Measurements from ENCODE around the gene ATXN1.
"Not testable (repeated sequence)": the region's sequence is repeated elsewhere in the genome, so short reads cannot be mapped to it uniquely, and the experiment has no call there.

Gene ATXN1

GRCh38 chr6:16471910-16472297, 289.4 kb downstream of the ATXN1 start:
- no peak for DNase-seq (ENCODE audit: extremely low read depth, low read depth)
- TF ChIP-seq CTCF (IDR thresholded peaks at IDR 0.05; ENCODE audit: low read depth, low read length, missing control alignments): no peak
- no peak overlapping the region for H3K4me3 ChIP-seq (replicated peaks; ENCODE audit: low read depth, low read length)

- TF ChIP-seq CTCF (IDR thresholded peaks at IDR 0.05; ENCODE audit: low read depth, low read length, missing control alignments): no peak
- DNase-seq (ENCODE audit: extremely low read depth, low read depth): no peak
- H3K4me3 ChIP-seq (replicated peaks; ENCODE audit: low read depth, low read length): no peak overlapping the region
Measured at GRCh38 chr6:16471222-16471909, 289.9 kb downstream of the ATXN1 start.

- H3K4me3 ChIP-seq (replicated peaks; ENCODE audit: low read depth, low read length): no peak overlapping the region
- TF ChIP-seq CTCF (IDR thresholded peaks at IDR 0.05; ENCODE audit: low read depth, low read length, missing control alignments): no peak
- DNase-seq (ENCODE audit: extremely low read depth, low read depth): no peak
Measured at GRCh38 chr6:16470502-16471221, 290.6 kb downstream of the ATXN1 start.

- H3K4me3 ChIP-seq (replicated peaks; ENCODE audit: low read depth, low read length): no peak overlapping the region
- DNase-seq (ENCODE audit: extremely low read depth, low read depth): no peak
- no peak for TF ChIP-seq CTCF (IDR thresholded peaks at IDR 0.05; ENCODE audit: low read depth, low read length, missing control alignments)
Measured at GRCh38 chr6:16468991-16469615, 292.2 kb downstream of the ATXN1 start.

DNA sequence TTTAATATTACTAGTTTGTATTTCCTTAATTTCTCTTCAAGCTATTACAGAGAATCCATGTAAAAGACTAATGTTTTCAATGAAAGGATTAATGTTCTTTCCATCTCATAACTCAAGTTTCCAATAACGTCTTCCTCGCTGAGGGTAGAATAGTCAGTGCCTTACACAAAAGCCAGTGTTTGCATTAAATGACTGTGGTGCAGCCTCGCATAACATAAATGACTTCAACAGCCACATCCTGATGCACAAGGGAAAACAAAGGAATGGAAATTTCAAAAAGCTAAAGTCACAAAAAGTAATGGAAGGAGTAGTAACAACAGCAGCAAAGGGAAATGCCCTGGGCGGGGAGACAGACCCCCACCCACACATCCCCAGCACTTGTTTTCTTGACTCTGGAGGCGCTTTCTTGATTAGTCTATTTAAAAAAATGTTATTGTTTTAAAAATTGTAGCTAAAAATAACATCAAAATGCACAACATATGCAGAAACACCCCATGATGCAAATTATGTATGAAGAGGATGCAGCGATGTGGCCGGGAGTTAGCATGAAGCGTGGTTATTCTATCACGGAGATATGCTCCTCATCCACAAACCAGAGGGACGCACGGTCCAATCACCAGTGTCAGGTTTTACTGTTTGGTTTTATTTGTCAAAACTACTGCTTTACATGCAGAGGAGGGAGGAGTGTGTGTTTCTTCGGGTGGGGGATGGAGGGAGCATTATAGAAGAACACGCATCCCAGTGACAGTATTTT, 294.3 kb downstream of the ATXN1 start:
- H3K4me3 ChIP-seq (replicated peaks; ENCODE audit: low read depth, low read length): no peak overlapping the region
- DNase-seq (ENCODE audit: extremely low read depth, low read depth): no peak
- TF ChIP-seq CTCF (IDR thresholded peaks at IDR 0.05; ENCODE audit: low read depth, low read length, missing control alignments): no peak

GRCh38 chr6:16464045-16464444, 297.2 kb downstream of the ATXN1 start:
- H3K4me3 ChIP-seq (replicated peaks; ENCODE audit: low read depth, low read length): no peak overlapping the region
- no peak for DNase-seq (ENCODE audit: extremely low read depth, low read depth)
- no peak for TF ChIP-seq CTCF (IDR thresholded peaks at IDR 0.05; ENCODE audit: low read depth, low read length, missing control alignments)

DNA sequence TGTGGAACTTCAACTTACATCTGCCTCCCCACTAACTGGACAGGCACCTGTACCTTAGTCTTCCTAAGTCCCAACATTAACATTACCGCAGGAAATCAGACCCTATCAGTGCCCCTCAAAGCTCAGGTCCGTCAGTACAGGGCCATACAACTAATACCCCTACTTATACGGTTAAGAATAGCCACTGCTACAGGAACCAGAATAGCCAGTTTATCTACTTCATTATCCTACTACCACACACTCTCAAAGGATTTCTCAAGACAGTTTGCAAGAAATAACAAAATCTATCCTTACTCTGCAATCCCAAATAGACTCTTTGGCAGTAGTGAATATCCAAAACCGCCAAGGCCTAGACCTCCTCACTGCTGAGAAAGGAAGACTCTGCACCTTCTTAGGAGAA, 298.0 kb downstream of the ATXN1 start:
- H3K4me3 ChIP-seq (replicated peaks; ENCODE audit: low read depth, low read length); DNase-seq (ENCODE audit: extremely low read depth, low read depth): not testable (repeated sequence)

Data from HFF-Myc (cell line).